Breast epithelium (tissue), 3 donors: ENCODE results near the gene PRKN.

Experiments
- CTCF ChIP-seq, 3 donors: fragments of 450-650 bp; IDR thresholded peaks; one replicate each; pipeline ENCODE4 v1.5.1; 2016 to 2017; ENCODE audit warnings: antibody characterized with exemption in 3 of 3, mild to moderate bottlenecking in 3 of 3, moderate library complexity in 3 of 3
- POLR2A ChIP-seq: fragments of 450-650 bp; IDR thresholded peaks from one replicate; pipeline ENCODE4 v1.6.1; 2016; ENCODE audit warnings: antibody characterized with exemption, mild to moderate bottlenecking, moderate library complexity
- POLR2AphosphoS5 ChIP-seq, 3 donors: sonication (generic); formaldehyde crosslinking; IDR thresholded peaks; one replicate each; pipeline ENCODE4 v1.6.1; 2017; ENCODE audit warnings: antibody characterized with exemption in 3 of 3

- no peak for TF ChIP-seq CTCF (IDR thresholded peaks at IDR 0.05)
- no peak for TF ChIP-seq POLR2AphosphoS5 (IDR thresholded peaks at IDR 0.05)
- TF ChIP-seq POLR2A = no peak
Observed at GRCh38 chr6:161489626-161490306, 1237.8 kb downstream of the PRKN start.
